Mononuclear cell (primary cell): ENCODE data around the gene PRDM11. TPM values are rescaled to one million over a fixed set of nuclear protein-coding genes. Genes with fewer than 3 reads are reported as not detected.
"Not testable (repeated sequence)": the region's sequence is repeated elsewhere in the genome, so short reads cannot be mapped to it uniquely, and the experiment has no call there.

Source experiments
- H3K27me3 ChIP-seq: 2 replicates; pipeline ENCODE4 v1.6.0; 2011; ENCODE audit warnings: low read length, control low read depth; ENCODE audit not compliant: insufficient read depth
- H3K4me1 ChIP-seq: 2 replicates; pipeline ENCODE4 v1.5.1; 2011; ENCODE audit warnings: mild to moderate bottlenecking, low read length, control low read depth; ENCODE audit not compliant: insufficient read depth
- H3K4me3 ChIP-seq: 2 replicates; pipeline ENCODE4 v1.5.1; 2011; ENCODE audit warnings: mild to moderate bottlenecking, low read length, moderate library complexity
- H3K9me3 ChIP-seq: 2 replicates; pipeline ENCODE4 v1.5.1; 2011; ENCODE audit warnings: low read depth, mild to moderate bottlenecking, control low read depth, low read length
- total RNA-seq: library from RNA; depleted of rRNA; stranded (reverse); fragments of >200 nt; gene quantifications from one replicate; pipeline ENCODE4 v1.2.3, GENCODE V29; 2012

The PRDM11 gene
- total RNA-seq, 1 donor = 0.73 TPM

DNA sequence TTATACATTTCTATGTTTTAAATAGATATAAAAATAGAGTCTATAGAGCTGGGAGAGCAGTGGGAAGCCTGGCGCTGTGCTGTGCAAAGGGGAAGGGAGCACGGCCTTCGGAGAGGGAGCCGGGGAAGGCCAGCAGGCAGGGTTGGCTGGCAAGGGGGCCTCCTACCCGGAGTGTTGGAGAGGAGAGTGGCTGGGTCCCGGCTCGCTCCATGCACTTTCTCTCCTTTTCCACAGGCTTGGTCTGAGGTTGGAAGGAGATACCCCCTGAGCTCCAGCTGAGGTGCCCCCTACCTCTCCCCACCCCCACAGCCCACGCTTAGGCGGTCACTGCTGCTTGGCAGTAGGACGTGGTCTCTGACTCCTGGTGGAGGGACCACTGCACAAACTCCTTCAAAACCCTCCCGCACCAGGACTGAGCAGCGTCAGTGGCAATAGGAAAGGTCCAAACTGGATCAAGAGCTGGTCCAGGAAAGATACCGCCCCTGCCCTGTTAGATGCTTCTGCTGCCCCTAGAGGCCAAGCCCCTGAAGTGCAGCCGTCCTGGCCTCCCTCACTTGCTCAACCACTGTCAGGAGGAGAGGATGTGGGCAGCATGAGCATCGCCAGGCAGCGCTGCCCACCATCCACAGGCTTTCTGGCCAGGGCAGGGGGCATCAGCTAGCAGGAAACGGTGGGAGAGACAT lies 86.8 kb downstream of the PRDM11 start:
- Histone ChIP-seq H3K9me3 (no peaks in the 10 kb centered on the region), H3K4me3 (no peak overlapping the region), H3K27me3 (no peaks in the 10 kb centered on the region), H3K4me1 (no peaks in the 10 kb centered on the region)

DNA sequence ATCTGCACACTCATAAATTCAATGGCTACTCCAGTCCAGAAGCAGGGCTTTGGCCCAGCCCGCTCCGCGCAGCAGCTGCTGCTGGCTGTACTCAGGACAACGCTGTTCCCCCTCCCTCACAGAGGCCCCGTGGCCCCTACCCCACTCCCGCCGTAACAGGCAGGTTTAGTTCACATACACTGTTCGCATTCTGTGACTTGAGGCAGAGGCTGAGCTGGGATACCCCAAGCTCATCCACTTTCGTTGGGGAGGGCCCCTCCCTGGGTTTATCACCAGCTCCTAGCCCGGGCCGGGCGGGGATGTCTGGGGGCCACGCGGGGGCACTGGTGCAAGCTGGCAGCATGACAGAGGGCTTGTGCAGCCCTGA lies 87.3 kb downstream of the PRDM11 start:
- H3K4me1 ChIP-seq = no peaks in the 10 kb centered on the region
- no peaks in the 10 kb centered on the region for H3K27me3 ChIP-seq
- no peaks in the 10 kb centered on the region for H3K9me3 ChIP-seq
- H3K4me3 ChIP-seq = no peak overlapping the region

DNA sequence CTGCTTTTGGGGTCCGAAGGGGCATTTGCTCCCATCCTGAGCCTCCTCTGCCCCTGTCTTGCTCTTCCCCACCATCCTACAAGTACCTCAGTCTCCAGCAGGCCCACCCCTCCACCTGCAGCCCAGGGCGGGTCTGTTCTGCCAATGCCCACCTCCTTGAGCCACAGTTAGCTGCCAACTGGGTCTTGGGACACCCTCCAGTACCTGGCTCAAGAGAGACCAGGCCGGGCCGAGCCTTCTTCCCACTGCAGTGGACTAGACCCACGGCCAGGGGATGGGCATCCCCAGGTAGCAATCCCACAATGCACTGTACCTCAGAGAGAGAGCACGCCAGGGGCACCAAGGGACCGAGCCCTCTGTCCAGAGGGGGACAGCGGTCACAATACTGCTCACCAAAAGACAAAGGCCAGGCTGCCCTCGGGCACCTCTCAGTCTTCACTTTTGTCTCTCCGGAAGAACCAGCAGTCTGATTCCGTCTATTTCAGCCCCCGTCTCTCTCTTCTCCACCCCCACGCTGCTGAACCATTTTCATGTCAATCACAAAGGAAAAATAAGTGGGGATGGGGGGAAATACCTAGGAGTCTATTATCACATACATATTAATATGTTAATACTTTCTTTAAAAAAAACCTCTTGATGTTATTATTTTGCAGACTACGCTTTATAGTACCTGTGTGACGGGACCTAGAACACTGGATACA lies 88.0 kb downstream of the PRDM11 start:
- no peaks in the 10 kb centered on the region for H3K4me1 ChIP-seq

DNA sequence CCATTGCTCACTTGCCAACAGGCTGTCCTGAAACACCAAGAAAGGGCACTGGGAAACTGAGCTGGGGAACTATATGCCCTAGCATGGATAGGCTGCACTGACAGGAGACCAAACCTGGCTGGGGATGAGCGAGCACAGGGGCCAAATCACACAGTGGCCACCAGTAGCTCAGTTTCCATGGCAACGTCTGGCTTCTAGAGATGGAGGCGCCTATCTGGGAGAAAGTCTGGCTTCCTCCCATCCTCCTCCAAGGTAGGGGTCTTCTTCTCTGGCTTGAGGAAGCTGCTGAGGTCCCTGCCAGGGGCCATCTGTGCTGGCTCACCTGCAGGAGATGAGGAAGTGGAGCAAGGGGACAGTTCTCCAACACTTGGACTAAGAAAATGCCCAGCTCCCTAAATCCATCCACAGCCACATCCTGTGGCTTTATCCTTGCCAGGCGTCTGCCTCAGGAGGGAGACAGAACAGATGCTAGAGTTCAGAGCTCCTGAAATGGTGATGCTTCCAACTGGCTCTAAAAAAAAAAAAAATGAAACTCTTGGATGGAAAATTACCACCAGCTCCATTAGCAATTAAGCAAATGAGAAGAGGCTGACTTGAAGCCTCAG lies 91.4 kb downstream of the PRDM11 start:
- Histone ChIP-seq H3K9me3 (no peaks in the 10 kb centered on the region), H3K4me1 (no peaks in the 10 kb centered on the region), H3K27me3 (peaks cover 2% of the 10 kb centered on the region), H3K4me3 (no peak overlapping the region)

More for the DNA sequence above, 88.0 kb downstream of the PRDM11 start:
- Histone ChIP-seq H3K9me3 (no peaks in the 10 kb centered on the region), H3K27me3 (peaks cover under 1% of the 10 kb centered on the region), H3K4me3 (no peak overlapping the region)

DNA sequence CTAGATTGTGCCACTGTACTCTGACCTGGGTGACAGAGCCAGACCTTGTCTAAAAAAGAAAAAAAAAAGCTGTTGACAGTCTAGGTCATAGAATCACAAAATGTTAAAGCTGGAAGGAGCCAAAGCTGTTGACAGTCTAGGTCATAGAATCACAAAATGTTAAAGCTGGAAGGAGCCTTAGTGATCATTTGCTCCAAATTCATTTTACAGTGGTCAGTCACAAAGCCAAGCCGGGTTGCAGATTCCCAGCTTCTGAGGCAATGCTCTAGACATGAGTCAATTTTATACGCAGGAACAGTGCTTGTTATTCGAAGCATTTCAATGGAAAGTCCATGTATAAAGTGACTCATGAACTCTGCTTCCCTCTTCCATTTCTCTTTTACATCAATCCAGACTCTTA lies 92.3 kb downstream of the PRDM11 start:
- no peak overlapping the region for H3K4me3 ChIP-seq
- H3K9me3 ChIP-seq = no peaks in the 10 kb centered on the region
- H3K27me3 ChIP-seq = peaks cover 2% of the 10 kb centered on the region
- no peaks in the 10 kb centered on the region for H3K4me1 ChIP-seq

DNA sequence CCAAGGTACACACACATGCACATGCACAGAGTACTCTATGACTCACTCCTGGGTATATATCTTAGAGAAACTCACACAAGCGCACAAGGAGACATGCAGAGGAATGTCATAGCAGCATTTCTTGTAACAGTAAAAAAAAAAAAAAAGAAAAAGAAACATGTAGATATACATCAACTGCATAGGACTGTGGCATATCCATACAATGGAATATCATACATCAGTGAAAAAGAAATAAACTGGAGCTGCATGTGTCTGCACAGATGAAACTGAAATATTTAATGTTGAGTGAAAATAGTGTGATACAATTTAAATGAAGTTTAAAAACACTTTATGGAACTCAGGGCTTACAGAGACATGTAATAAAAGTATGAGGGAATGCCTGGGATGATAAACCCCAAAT lies 93.3 kb downstream of the PRDM11 start:
- H3K4me3 ChIP-seq = no peak overlapping the region
- H3K9me3 ChIP-seq = no peaks in the 10 kb centered on the region
- peaks cover 2% of the 10 kb centered on the region for H3K27me3 ChIP-seq
- no peaks in the 10 kb centered on the region for H3K4me1 ChIP-seq

DNA sequence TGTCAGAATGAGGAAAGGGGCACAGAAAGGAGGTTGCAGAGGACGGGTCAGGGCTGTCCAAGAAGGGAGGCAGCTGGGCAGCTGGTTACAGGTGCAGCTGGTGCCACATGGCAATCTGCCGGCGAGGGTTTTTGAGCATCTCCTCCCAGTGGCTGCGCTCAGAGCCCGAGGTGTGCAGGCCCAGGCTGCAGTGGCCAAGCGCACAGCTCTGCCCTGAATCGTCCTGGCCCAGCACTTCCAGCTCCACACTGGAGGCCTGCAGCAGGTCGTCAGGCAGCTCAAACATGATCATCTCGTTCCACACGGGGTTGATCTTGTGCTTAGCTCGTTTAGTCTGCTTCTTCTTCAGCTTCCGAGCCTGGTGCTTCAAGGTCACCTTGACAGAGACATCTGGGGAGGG lies 97.5 kb downstream of the PRDM11 start:
- H3K27me3 ChIP-seq = peaks cover 2% of the 10 kb centered on the region
- no peaks in the 10 kb centered on the region for H3K9me3 ChIP-seq
- no peak overlapping the region for H3K4me3 ChIP-seq
- H3K4me1 ChIP-seq = no peaks in the 10 kb centered on the region

DNA sequence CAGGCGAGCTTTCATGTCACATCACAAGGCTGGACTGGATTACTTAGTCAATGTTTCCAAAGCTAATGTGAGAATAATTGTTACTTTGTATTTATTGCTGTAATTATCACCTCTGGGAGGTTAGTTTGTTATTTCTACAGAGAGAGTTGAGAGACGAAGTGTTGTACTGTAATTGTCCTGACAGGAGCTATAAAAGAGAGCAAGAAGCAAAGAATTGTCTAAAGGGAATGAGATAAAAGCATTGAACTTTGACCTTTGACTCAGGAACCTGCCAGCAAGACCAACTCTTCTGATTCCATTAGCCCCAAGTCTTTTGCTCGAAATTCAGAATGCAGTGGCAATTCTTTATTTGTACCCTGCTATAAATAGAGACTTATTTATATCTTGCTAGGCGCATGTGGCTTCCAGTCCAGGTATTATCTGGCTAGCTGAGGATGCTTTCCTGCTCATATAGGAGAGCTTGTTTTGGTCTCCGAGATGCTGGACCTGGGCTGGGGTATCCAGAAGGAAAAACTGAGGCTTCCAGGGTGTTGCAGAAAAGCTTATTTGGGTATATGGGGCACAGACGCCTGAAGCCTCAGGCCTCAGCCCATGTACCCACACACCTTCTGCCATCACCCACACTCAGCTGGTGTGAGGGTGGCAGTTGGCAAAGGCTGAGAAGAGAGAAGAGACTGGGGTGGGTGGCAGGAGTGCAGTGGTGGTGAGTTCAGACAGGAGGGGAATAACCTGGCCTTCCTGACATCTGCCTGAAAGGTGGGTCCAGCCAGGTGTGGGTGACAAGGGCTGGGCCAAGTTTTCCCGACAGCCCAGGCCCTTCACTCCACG lies 99.0 kb downstream of the PRDM11 start:
- no peaks in the 10 kb centered on the region for H3K9me3 ChIP-seq
- no peaks in the 10 kb centered on the region for H3K4me1 ChIP-seq
- no peak overlapping the region for H3K4me3 ChIP-seq
- no peaks in the 10 kb centered on the region for H3K27me3 ChIP-seq

DNA sequence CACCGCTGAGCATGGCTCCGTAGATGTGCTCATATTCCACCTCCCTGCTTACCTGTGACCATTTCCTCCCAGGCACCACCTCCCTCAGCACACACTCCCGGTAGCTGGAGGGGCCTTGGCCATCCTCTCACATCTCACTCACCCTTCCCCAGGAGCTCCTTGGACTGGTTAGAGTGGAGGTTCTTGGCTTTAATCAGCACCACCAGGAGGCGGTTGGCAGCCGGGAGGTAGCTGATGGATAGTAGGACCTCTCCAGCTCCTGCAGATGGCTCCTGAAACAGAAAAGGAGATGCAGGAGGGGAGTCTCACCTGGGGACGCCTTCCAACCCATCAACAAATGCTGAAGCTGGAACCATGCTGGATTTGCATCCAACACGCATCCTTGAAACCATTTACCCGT lies 99.8 kb downstream of the PRDM11 start:
- H3K27me3 ChIP-seq = no peaks in the 10 kb centered on the region
- H3K4me3 ChIP-seq = no peak overlapping the region
- H3K4me1 ChIP-seq = no peaks in the 10 kb centered on the region
- H3K9me3 ChIP-seq = no peaks in the 10 kb centered on the region

DNA sequence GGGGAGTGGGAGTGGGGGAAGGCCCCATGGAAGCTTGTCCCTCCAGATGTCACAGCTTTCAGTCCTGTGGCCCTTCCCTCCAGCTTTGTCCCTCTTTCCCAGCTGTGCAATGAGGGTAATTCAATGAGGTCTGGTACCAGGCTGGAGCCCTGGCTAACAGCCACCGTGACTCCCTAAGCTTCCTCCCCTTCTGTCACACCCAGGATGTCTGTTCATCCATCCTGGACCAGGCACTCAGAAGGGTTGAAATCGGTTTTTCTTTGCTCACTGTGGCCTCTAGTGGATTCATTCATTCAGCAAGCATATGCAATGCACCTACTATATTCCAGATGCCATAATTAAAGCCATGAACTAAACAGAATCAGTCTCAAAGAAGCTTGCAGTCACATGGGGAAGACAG lies 101.0 kb downstream of the PRDM11 start:
- Histone ChIP-seq H3K4me1 (no peaks in the 10 kb centered on the region), H3K27me3 (no peaks in the 10 kb centered on the region), H3K4me3 (no peak overlapping the region), H3K9me3 (no peaks in the 10 kb centered on the region)

DNA sequence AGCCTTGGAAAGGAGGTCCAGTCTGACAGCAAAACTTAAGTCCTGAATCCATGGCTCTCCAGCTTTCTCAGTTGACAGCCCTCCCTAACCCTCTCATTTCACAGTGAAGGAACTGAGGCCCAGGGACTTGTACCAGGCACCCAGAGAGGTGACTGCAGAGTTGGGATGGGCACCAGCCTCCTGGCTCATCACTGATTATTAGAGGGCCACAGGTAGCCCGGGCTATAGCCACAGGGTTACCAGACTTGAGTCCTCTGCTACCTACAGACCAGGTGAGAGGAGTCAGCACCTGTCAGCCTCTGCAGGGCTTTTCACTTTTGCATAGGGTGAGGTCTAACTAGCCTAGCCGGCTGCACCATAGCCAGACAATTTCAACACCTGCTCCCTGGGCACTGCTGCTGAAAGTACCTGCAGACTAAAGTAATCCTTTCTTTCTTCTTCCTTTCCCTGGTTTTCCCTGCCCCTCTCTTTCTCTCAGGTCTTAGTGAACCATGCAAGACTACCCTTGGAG lies 102.1 kb downstream of the PRDM11 start:
- Histone ChIP-seq H3K4me1 (no peaks in the 10 kb centered on the region), H3K4me3 (no peak overlapping the region), H3K27me3 (no peaks in the 10 kb centered on the region)

DNA sequence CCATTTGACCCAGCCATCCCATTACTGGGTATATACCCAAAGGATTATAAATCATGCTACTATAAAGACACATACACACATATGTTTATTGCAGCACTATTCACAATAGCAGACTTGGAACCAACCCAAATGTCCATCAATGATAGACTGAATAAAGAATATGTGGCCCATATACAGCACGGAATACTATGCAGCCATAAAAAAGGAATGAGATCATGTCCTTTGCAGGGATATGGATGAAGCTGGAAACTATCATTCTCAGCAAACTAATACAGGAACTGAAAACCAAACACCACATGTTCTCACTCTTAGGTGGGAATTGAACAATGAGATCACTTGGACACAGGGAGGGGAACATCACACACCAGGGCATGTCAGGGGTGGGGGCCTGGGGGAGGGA lies 102.9 kb downstream of the PRDM11 start:
- not testable (repeated sequence) for H3K4me1 ChIP-seq, H3K9me3 ChIP-seq, H3K27me3 ChIP-seq, H3K4me3 ChIP-seq

More for the DNA sequence above, 102.1 kb downstream of the PRDM11 start:
- no peaks in the 10 kb centered on the region for H3K9me3 ChIP-seq

DNA sequence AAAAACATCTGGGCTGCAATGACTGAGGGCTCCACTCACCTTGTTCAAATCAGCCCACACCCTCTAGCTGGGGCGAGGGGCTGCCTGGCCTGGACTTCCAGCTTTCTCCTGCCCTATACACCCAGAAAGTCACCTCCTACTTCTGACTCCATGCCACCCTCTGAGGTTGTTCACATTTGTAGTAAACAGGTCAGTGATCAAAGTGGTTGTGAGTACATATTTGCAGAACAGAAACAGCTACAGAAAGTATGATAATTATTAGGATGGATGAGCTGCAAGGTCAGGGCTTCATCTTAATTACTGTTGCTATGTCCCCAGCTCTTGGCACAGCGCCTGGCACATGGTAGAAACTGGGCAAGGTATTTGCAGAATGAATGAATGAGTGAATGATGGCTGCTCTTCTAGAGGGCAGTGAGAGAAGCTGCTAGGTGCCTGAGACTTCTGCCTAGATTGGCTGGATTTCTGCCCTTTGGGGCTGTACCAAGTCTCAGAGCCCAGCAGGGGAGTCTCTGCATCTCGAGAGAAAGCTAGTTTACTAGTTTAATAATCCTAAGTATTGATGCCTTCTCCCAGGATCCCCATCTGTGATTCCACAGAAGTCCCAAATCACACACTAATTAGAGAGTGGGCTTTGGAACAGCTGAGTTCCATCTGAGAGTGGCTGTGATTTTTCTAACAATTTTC lies 103.7 kb downstream of the PRDM11 start:
- Histone ChIP-seq H3K27me3 (no peaks in the 10 kb centered on the region), H3K4me1 (no peaks in the 10 kb centered on the region), H3K9me3 (no peaks in the 10 kb centered on the region), H3K4me3 (no peak overlapping the region)

DNA sequence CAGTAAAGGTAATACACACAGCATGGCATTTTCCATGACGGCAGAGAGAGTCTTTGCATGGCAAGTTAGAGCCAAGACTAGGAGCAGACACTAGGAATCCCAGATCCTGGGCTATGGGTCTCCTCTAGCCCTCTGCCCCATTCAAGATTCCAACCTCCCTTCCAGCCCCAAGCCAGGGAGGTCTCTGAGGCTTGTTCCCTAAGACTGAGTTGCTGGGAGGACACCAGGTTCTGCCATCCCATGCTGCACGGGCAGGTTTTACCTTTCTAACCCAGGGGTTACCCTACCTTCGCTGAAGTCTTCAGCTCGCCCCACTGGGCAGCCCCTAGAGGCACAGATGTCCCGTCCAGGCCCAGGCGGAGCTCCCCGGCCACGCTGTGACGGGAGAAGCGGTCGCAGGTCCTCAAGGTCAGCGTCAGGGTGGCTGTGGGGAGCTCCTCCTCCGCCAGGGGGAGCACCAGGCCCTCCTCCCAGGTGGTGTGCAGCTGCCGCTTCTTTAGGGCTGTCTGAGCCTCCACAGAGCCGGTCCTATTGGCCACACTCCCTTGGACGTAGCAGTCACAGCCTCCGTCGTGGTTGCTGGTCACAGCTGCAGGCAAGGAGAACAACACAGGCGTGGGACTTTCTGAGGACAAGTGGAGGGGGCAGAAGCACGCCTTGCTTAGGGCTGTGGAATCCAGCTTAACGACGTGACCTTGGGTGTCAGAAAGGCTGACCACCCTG lies 105.9 kb downstream of the PRDM11 start:
- H3K4me1 ChIP-seq = no peaks in the 10 kb centered on the region
- H3K9me3 ChIP-seq = no peaks in the 10 kb centered on the region
- H3K27me3 ChIP-seq = no peaks in the 10 kb centered on the region
- H3K4me3 ChIP-seq = no peak overlapping the region
